C4-2B (cell line): Measurements from ENCODE around the gene TTC9C.
A peak's percentile ranks its signal among the peaks of the same experiment; 100 is the strongest.
"Not testable (repeated sequence)": the region's sequence is repeated elsewhere in the genome, so short reads cannot be mapped to it uniquely, and the experiment has no call there.

Experiments
- H3K27ac ChIP-seq: fragments of 450-650 bp; 2 replicates; pipeline ENCODE4 v1.5.1; 2017
- CTCF ChIP-seq: fragments of 450-650 bp; conservative IDR thresholded peaks from 2 replicates; pipeline ENCODE4 v1.5.1; 2017; ENCODE audit warnings: mild to moderate bottlenecking
- ZFX ChIP-seq: fragments of 450-650 bp; IDR thresholded peaks from 2 replicates; pipeline ENCODE4 v1.6.1; 2017

Gene TTC9C

GRCh38 chr11:62747475-62748160 lies 19.3 kb downstream of the TTC9C start:
- TF ChIP-seq ZFX (no peak), CTCF (no peak)
- H3K27ac ChIP-seq = no peak overlapping the region

- not testable (repeated sequence) for H3K27ac ChIP-seq
Measured at GRCh38 chr11:62749931-62750330, 21.6 kb downstream of the TTC9C start.

- H3K27ac ChIP-seq = no peak overlapping the region
- TF ChIP-seq ZFX (no peak), CTCF (no peak)
Measured at GRCh38 chr11:62752177-62752785, 24.0 kb downstream of the TTC9C start.

GRCh38 chr11:62752994-62753735 lies 24.9 kb downstream of the TTC9C start:
- no peak for TF ChIP-seq CTCF
- no peak for TF ChIP-seq ZFX
- peak overlapping the region; percentile 86 for H3K27ac ChIP-seq

- peak within 1 kb of the TSS; percentile 86 for H3K27ac ChIP-seq
- TF ChIP-seq ZFX = no peak
- TF ChIP-seq CTCF = no peak
Measured at GRCh38 chr11:62753736-62754603, 25.7 kb downstream of the TTC9C start, which contains the start of gene ZBTB3. ZBTB3 (minus strand) TSS chr11:62754160; CDS start chr11:62753664, 496 bp downstream.

- TF ChIP-seq CTCF (no peak), ZFX (no peak)
- H3K27ac ChIP-seq = no peak overlapping the region; the same call in 1 of the 2 replicates
Measured at GRCh38 chr11:62755086-62755615, 26.9 kb downstream of the TTC9C start.
